Muscle layer of colon (tissue), 2 donors: Measurements from ENCODE around the gene HYCC1.
"Not testable (repeated sequence)": the region's sequence is repeated elsewhere in the genome, so short reads cannot be mapped to it uniquely, and the experiment has no call there.

Experiments used
- H3K27ac ChIP-seq: one replicate; pipeline ENCODE4 v1.7.0; 2013; ENCODE audit warnings: low read depth, mild to moderate bottlenecking, low read length, moderate library complexity
- H3K27me3 ChIP-seq, 2 donors: one replicate each; pipeline ENCODE4 v1.7.0; 2013; ENCODE audit warnings: low read length in 2 of 2, mild to moderate bottlenecking in 2 of 2; ENCODE audit not compliant: insufficient read depth in 2 of 2, control insufficient read depth in 1 of 2
- H3K36me3 ChIP-seq: one replicate; pipeline ENCODE4 v1.7.0; 2013; ENCODE audit warnings: mild to moderate bottlenecking, low read length; ENCODE audit not compliant: insufficient read depth
- H3K4me1 ChIP-seq: one replicate; pipeline ENCODE4 v1.7.0; 2013; ENCODE audit warnings: mild to moderate bottlenecking, low read length; ENCODE audit not compliant: insufficient read depth
- H3K4me3 ChIP-seq, 2 donors: one replicate each; pipeline ENCODE4 v1.7.0; 2013; ENCODE audit warnings: low read length in 2 of 2, low read depth in 1 of 2, mild to moderate bottlenecking in 1 of 2, moderate library complexity in 1 of 2
- H3K9ac ChIP-seq: one replicate; pipeline ENCODE4 v1.7.0; 2013; ENCODE audit warnings: low read length
- H3K9me3 ChIP-seq: one replicate; pipeline ENCODE4 v1.7.0; 2013; ENCODE audit warnings: mild to moderate bottlenecking, low read length
- donor health status: abdominal sarcoma.
- donor health status: Adenocarcinoma of cecum.

Gene HYCC1

GRCh38 chr7:23013715-23014649 is at the start of gene HYCC1:
Gene HYCC1, minus strand, starts transcription at chr7:23014130. Its CDS starts 23,019 bp downstream, at chr7:22991111.
- no peaks in the 10 kb centered on the region for H3K27me3 ChIP-seq
- peak within 1 kb of the TSS; percentile 15 for H3K9ac ChIP-seq
- no peaks in the 10 kb centered on the region for H3K9me3 ChIP-seq
- H3K36me3 ChIP-seq = no peaks in the 10 kb centered on the region
- H3K4me1 ChIP-seq = peaks cover 18% of the 10 kb centered on the region
- peak within 1 kb of the TSS; percentile 62 for H3K27ac ChIP-seq
- peak within 1 kb of the TSS; percentile 67 to 77 for H3K4me3 ChIP-seq

- H3K4me1 ChIP-seq = no peaks in the 10 kb centered on the region
- no peaks in the 10 kb centered on the region for H3K9me3 ChIP-seq
- H3K27me3 ChIP-seq = no peaks in the 10 kb centered on the region
- no peaks in the 10 kb centered on the region for H3K36me3 ChIP-seq
- H3K4me3 ChIP-seq = no peak overlapping the region
- no peak overlapping the region for H3K9ac ChIP-seq
- H3K27ac ChIP-seq = no peak overlapping the region
These were observed 48.5 kb upstream of the HYCC1 start for GRCh38 chr7:23062452-23062851.

GRCh38 chr7:23061327-23061726 is 47.4 kb upstream of the HYCC1 start:
- H3K4me3 ChIP-seq = no peak overlapping the region
- no peaks in the 10 kb centered on the region for H3K4me1 ChIP-seq
- H3K27me3 ChIP-seq = no peaks in the 10 kb centered on the region
- no peaks in the 10 kb centered on the region for H3K36me3 ChIP-seq
- H3K27ac ChIP-seq = no peak overlapping the region
- no peaks in the 10 kb centered on the region for H3K9me3 ChIP-seq
- H3K9ac ChIP-seq = no peak overlapping the region

GRCh38 chr7:23058408-23059096 is 44.6 kb upstream of the HYCC1 start:
- Histone ChIP-seq H3K27ac (no peak overlapping the region), H3K9ac (no peak overlapping the region), H3K4me1 (no peaks in the 10 kb centered on the region), H3K27me3 (no peaks in the 10 kb centered on the region), H3K36me3 (no peaks in the 10 kb centered on the region), H3K9me3 (no peaks in the 10 kb centered on the region), H3K4me3 (no peak overlapping the region)

GRCh38 chr7:23055582-23056178 is 41.8 kb upstream of the HYCC1 start:
- no peaks in the 10 kb centered on the region for H3K36me3 ChIP-seq
- no peaks in the 10 kb centered on the region for H3K27me3 ChIP-seq
- no peaks in the 10 kb centered on the region for H3K9me3 ChIP-seq
- no peak overlapping the region for H3K27ac ChIP-seq
- no peak overlapping the region for H3K4me3 ChIP-seq
- no peaks in the 10 kb centered on the region for H3K4me1 ChIP-seq
- no peak overlapping the region for H3K9ac ChIP-seq

GRCh38 chr7:23051124-23051485 is 37.2 kb upstream of the HYCC1 start:
- not testable (repeated sequence) for H3K27ac ChIP-seq, H3K36me3 ChIP-seq, H3K4me1 ChIP-seq, H3K9me3 ChIP-seq, H3K27me3 ChIP-seq, H3K9ac ChIP-seq, H3K4me3 ChIP-seq

- H3K36me3 ChIP-seq, H3K27me3 ChIP-seq, H3K9me3 ChIP-seq, H3K9ac ChIP-seq, H3K4me1 ChIP-seq, H3K27ac ChIP-seq, H3K4me3 ChIP-seq: not testable (repeated sequence)
These were observed 32.4 kb upstream of the HYCC1 start for GRCh38 chr7:23046336-23046735.

- H3K4me1 ChIP-seq, H3K27me3 ChIP-seq, H3K4me3 ChIP-seq, H3K9ac ChIP-seq, H3K9me3 ChIP-seq, H3K27ac ChIP-seq, H3K36me3 ChIP-seq: not testable (repeated sequence)
These were observed 31.2 kb upstream of the HYCC1 start for GRCh38 chr7:23045086-23045485.

GRCh38 chr7:23044581-23044980 is 30.7 kb upstream of the HYCC1 start:
- no peaks in the 10 kb centered on the region for H3K9me3 ChIP-seq
- no peaks in the 10 kb centered on the region for H3K4me1 ChIP-seq
- H3K27me3 ChIP-seq = no peaks in the 10 kb centered on the region
- H3K36me3 ChIP-seq = no peaks in the 10 kb centered on the region
- H3K27ac ChIP-seq = no peak overlapping the region
- H3K9ac ChIP-seq = no peak overlapping the region
- H3K4me3 ChIP-seq = no peak overlapping the region

- Histone ChIP-seq H3K4me1 (no peaks in the 10 kb centered on the region), H3K27me3 (no peaks in the 10 kb centered on the region), H3K4me3 (no peak overlapping the region), H3K27ac (no peak overlapping the region), H3K9me3 (no peaks in the 10 kb centered on the region), H3K36me3 (no peaks in the 10 kb centered on the region), H3K9ac (no peak overlapping the region)
These were observed 29.5 kb upstream of the HYCC1 start for GRCh38 chr7:23043441-23043840.

- H3K9me3 ChIP-seq, H3K27me3 ChIP-seq, H3K4me3 ChIP-seq, H3K27ac ChIP-seq, H3K4me1 ChIP-seq, H3K9ac ChIP-seq, H3K36me3 ChIP-seq: not testable (repeated sequence)
These were observed 25.7 kb upstream of the HYCC1 start for GRCh38 chr7:23039674-23040073.
